GM12873 (cell line): ENCODE results near the gene PHLDB2.

Experiments used
- CTCF ChIP-seq: IDR thresholded peaks from 2 replicates; pipeline ENCODE4 v1.5.1; 2012; ENCODE audit warnings: low read depth, mild to moderate bottlenecking, moderate library complexity, low read length, control low read depth; ENCODE audit not compliant: insufficient read depth; ENCODE audit errors: missing control alignments

PHLDB2 gene

GRCh38 chr3:111999484-112000324, 140.6 kb downstream of the PHLDB2 start:
- TF ChIP-seq CTCF = no peak

GRCh38 chr3:112000367-112000771, 141.3 kb downstream of the PHLDB2 start:
- TF ChIP-seq CTCF = no peak

GRCh38 chr3:112000966-112001365, 141.9 kb downstream of the PHLDB2 start:
- no peak for TF ChIP-seq CTCF

- no peak for TF ChIP-seq CTCF
These were observed 142.5 kb downstream of the PHLDB2 start for GRCh38 chr3:112001526-112001925.

GRCh38 chr3:112002096-112002971, 143.3 kb downstream of the PHLDB2 start:
- TF ChIP-seq CTCF = no peak

- TF ChIP-seq CTCF = no peak
These were observed 144.4 kb downstream of the PHLDB2 start for GRCh38 chr3:112003321-112004080.
